ENCODE data around the gene RALGAPA2.

- no peak for TF ChIP-seq CTCF (IDR thresholded peaks at IDR 0.05)
- no peak for TF ChIP-seq POLR2AphosphoS5 (IDR thresholded peaks at IDR 0.05)
- TF ChIP-seq POLR2A (IDR thresholded peaks at IDR 0.05) = no peak
Observed at GRCh38 chr20:20465252-20465651, 247.2 kb downstream of the RALGAPA2 start.

Measured in breast epithelium (tissue), 3 donors.